ES-I3 (cell line): ENCODE measurements around the gene KRT23.

Source experiments
- H3K36me3 ChIP-seq: 2 replicates; pipeline ENCODE4 v1.6.1; 2013; ENCODE audit warnings: mild to moderate bottlenecking, low read length, control low read depth, moderate library complexity; ENCODE audit not compliant: insufficient read depth
- H3K4me1 ChIP-seq: 2 replicates; pipeline ENCODE4 v1.6.1; 2013; ENCODE audit warnings: mild to moderate bottlenecking, control low read depth, low read length; ENCODE audit not compliant: insufficient read depth
- H3K9ac ChIP-seq: 2 replicates; pipeline ENCODE4 v1.6.1; 2013; ENCODE audit warnings: low read depth, mild to moderate bottlenecking, low read length, moderate library complexity
- H3K9me3 ChIP-seq: 2 replicates; pipeline ENCODE4 v1.6.1; 2013; ENCODE audit warnings: mild to moderate bottlenecking, low read length, moderate library complexity; ENCODE audit not compliant: control insufficient read depth, insufficient read depth

Gene KRT23

GRCh38 chr17:40960144-40960543, 22.7 kb upstream of the KRT23 start:
- Histone ChIP-seq H3K36me3 (no peaks in the 10 kb centered on the region), H3K4me1 (peaks cover 18% of the 10 kb centered on the region), H3K9me3 (no peaks in the 10 kb centered on the region), H3K9ac (no peak overlapping the region)

- H3K9me3 ChIP-seq: no peaks in the 10 kb centered on the region
- H3K36me3 ChIP-seq: no peaks in the 10 kb centered on the region
- H3K4me1 ChIP-seq: peaks cover 18% of the 10 kb centered on the region
- no peak overlapping the region for H3K9ac ChIP-seq
These were observed 20.9 kb upstream of the KRT23 start for GRCh38 chr17:40958086-40958953.

GRCh38 chr17:40956401-40957254, 19.2 kb upstream of the KRT23 start:
- no peaks in the 10 kb centered on the region for H3K36me3 ChIP-seq
- H3K9ac ChIP-seq: no peak overlapping the region
- H3K9me3 ChIP-seq: no peaks in the 10 kb centered on the region
- H3K4me1 ChIP-seq: peaks cover 18% of the 10 kb centered on the region

GRCh38 chr17:40953881-40954280, 16.4 kb upstream of the KRT23 start:
- H3K9me3 ChIP-seq: no peaks in the 10 kb centered on the region
- no peak overlapping the region for H3K9ac ChIP-seq
- peaks cover 18% of the 10 kb centered on the region for H3K4me1 ChIP-seq
- H3K36me3 ChIP-seq: no peaks in the 10 kb centered on the region

- Histone ChIP-seq H3K36me3 (no peaks in the 10 kb centered on the region), H3K4me1 (peaks cover 11% of the 10 kb centered on the region), H3K9me3 (no peaks in the 10 kb centered on the region), H3K9ac (no peak overlapping the region)
These were observed 15.2 kb upstream of the KRT23 start for GRCh38 chr17:40952661-40953060.

GRCh38 chr17:40952154-40952553, 14.7 kb upstream of the KRT23 start:
- no peaks in the 10 kb centered on the region for H3K9me3 ChIP-seq
- no peak overlapping the region for H3K9ac ChIP-seq
- peaks cover 6% of the 10 kb centered on the region for H3K4me1 ChIP-seq
- H3K36me3 ChIP-seq: no peaks in the 10 kb centered on the region

- no peaks in the 10 kb centered on the region for H3K9me3 ChIP-seq
- no peak overlapping the region for H3K9ac ChIP-seq
- no peaks in the 10 kb centered on the region for H3K36me3 ChIP-seq
- no peaks in the 10 kb centered on the region for H3K4me1 ChIP-seq
These were observed 13.7 kb upstream of the KRT23 start for GRCh38 chr17:40951011-40951622.

- Histone ChIP-seq H3K9me3 (no peaks in the 10 kb centered on the region), H3K36me3 (no peaks in the 10 kb centered on the region), H3K9ac (no peak overlapping the region), H3K4me1 (no peaks in the 10 kb centered on the region)
These were observed 12.7 kb upstream of the KRT23 start for GRCh38 chr17:40950176-40950575.

- Histone ChIP-seq H3K4me1 (no peaks in the 10 kb centered on the region), H3K9me3 (no peaks in the 10 kb centered on the region), H3K9ac (no peak overlapping the region), H3K36me3 (no peaks in the 10 kb centered on the region)
These were observed 12.0 kb upstream of the KRT23 start for GRCh38 chr17:40949418-40949817.

- no peak overlapping the region for H3K9ac ChIP-seq
- H3K9me3 ChIP-seq: no peaks in the 10 kb centered on the region
- H3K36me3 ChIP-seq: no peaks in the 10 kb centered on the region
- no peaks in the 10 kb centered on the region for H3K4me1 ChIP-seq
These were observed 10.5 kb upstream of the KRT23 start for GRCh38 chr17:40947929-40948328.

GRCh38 chr17:40945414-40945813, 8.0 kb upstream of the KRT23 start:
- H3K9me3 ChIP-seq: no peaks in the 10 kb centered on the region
- no peaks in the 10 kb centered on the region for H3K4me1 ChIP-seq
- no peak overlapping the region for H3K9ac ChIP-seq
- no peaks in the 10 kb centered on the region for H3K36me3 ChIP-seq

- Histone ChIP-seq H3K4me1 (no peaks in the 10 kb centered on the region), H3K9ac (no peak overlapping the region), H3K9me3 (no peaks in the 10 kb centered on the region), H3K36me3 (no peaks in the 10 kb centered on the region)
These were observed 7.1 kb upstream of the KRT23 start for GRCh38 chr17:40944531-40944930.

GRCh38 chr17:40942553-40942952, 5.1 kb upstream of the KRT23 start:
- H3K9me3 ChIP-seq: no peaks in the 10 kb centered on the region
- H3K4me1 ChIP-seq: no peaks in the 10 kb centered on the region
- no peak overlapping the region for H3K9ac ChIP-seq
- no peaks in the 10 kb centered on the region for H3K36me3 ChIP-seq

- peaks cover 8% of the 10 kb centered on the region for H3K4me1 ChIP-seq
- no peak overlapping the region for H3K9ac ChIP-seq
- H3K36me3 ChIP-seq: no peaks in the 10 kb centered on the region
- H3K9me3 ChIP-seq: no peaks in the 10 kb centered on the region
These were observed 2.8 kb upstream of the KRT23 start for GRCh38 chr17:40940266-40940665.
